NCI-H1417 treated with DMSO at 0.1 percent for 48 hours (cell line): Measurements from ENCODE around the gene PTPRF.

Source experiments
- DNase-seq: peaks from one replicate; lab custom pipeline; 2025; lab: John Stamatoyannopoulos, UW

Gene PTPRF

GRCh38 chr1:43552813-43553212 is 22.1 kb downstream of the PTPRF start:
- DNase-seq, result no peak

- DNase-seq, result no peak
Measured at GRCh38 chr1:43554444-43554992, 23.8 kb downstream of the PTPRF start.

- DNase-seq, result no peak
Measured at GRCh38 chr1:43556782-43557181, 26.1 kb downstream of the PTPRF start.

GRCh38 chr1:43557744-43558245 is 27.1 kb downstream of the PTPRF start:
- no peak for DNase-seq

GRCh38 chr1:43558346-43558841 is 27.7 kb downstream of the PTPRF start:
- peak; percentile 37 for DNase-seq

GRCh38 chr1:43559714-43560113 is 29.0 kb downstream of the PTPRF start:
- DNase-seq, result no peak

- DNase-seq, result no peak
Measured at GRCh38 chr1:43560286-43560685, 29.6 kb downstream of the PTPRF start.

GRCh38 chr1:43563876-43564539 is 33.3 kb downstream of the PTPRF start:
- no peak for DNase-seq

GRCh38 chr1:43564551-43565348 is 34.1 kb downstream of the PTPRF start:
- peak; percentile 55 for DNase-seq

GRCh38 chr1:43565600-43566360 is 35.1 kb downstream of the PTPRF start:
- DNase-seq, result peak; percentile 40

GRCh38 chr1:43566382-43567044 is 35.8 kb downstream of the PTPRF start:
- DNase-seq, result no peak

- no peak for DNase-seq
Measured at GRCh38 chr1:43569175-43569574, 38.5 kb downstream of the PTPRF start.

- no peak for DNase-seq
Measured at GRCh38 chr1:43570277-43570676, 39.6 kb downstream of the PTPRF start.

- DNase-seq, result no peak
Measured at GRCh38 chr1:43570715-43571114, 40.0 kb downstream of the PTPRF start.

- no peak for DNase-seq
Measured at GRCh38 chr1:43572084-43572483, 41.4 kb downstream of the PTPRF start.

GRCh38 chr1:43572538-43572937 is 41.9 kb downstream of the PTPRF start:
- no peak for DNase-seq

GRCh38 chr1:43573066-43573800 is 42.5 kb downstream of the PTPRF start:
- no peak for DNase-seq

- no peak for DNase-seq
Measured at GRCh38 chr1:43576521-43576920, 45.8 kb downstream of the PTPRF start.

- no peak for DNase-seq
Measured at GRCh38 chr1:43577655-43578542, 47.2 kb downstream of the PTPRF start.

- no peak for DNase-seq
Measured at GRCh38 chr1:43580039-43580438, 49.4 kb downstream of the PTPRF start.
